Thyroid gland (tissue), 4 donors: ENCODE results near the gene CPA1.

Experiments
- POLR2A ChIP-seq, 2 donors: fragments of 450-650 bp; IDR thresholded peaks; one replicate each; pipeline ENCODE4 v1.6.1; 2017; ENCODE audit warnings: antibody characterized with exemption in 2 of 2, mild to moderate bottlenecking in 2 of 2, moderate library complexity in 1 of 2
- TF ChIP-seq, protein P1 (sequence below), 6 experiments: fragments of 200-600 bp in 3 of 6; fragments of 450-650 bp in 3 of 6; sonication (generic) in 3 of 6; IDR thresholded peaks; one replicate each; pipeline ENCODE4 v1.5.1; 2016 to 2019; ENCODE audit warnings: antibody characterized with exemption in 6 of 6, mild to moderate bottlenecking in 2 of 6, inconsistent platforms in 1 of 6, moderate library complexity in 1 of 6

DNA sequence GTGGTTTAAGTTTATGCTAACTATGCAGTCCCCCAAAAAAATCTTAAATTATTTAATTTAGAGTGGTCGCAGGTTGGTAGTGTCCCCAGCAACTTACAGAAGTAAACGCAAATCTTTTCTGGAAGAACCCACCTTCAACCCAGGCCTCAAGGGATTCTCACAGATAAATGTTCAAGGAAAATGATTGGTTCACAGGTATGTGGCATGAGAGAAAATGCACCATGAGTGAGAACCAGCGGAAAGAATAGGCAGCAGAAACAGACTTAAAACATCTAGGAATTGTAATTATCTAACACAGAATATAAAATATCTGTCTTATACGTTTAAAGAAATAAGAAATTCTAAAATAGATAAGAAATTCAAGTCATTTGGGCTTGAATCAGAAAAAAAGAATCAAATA is 38.4 kb upstream of the CPA1 start:
- TF ChIP-seq, protein P1, sequence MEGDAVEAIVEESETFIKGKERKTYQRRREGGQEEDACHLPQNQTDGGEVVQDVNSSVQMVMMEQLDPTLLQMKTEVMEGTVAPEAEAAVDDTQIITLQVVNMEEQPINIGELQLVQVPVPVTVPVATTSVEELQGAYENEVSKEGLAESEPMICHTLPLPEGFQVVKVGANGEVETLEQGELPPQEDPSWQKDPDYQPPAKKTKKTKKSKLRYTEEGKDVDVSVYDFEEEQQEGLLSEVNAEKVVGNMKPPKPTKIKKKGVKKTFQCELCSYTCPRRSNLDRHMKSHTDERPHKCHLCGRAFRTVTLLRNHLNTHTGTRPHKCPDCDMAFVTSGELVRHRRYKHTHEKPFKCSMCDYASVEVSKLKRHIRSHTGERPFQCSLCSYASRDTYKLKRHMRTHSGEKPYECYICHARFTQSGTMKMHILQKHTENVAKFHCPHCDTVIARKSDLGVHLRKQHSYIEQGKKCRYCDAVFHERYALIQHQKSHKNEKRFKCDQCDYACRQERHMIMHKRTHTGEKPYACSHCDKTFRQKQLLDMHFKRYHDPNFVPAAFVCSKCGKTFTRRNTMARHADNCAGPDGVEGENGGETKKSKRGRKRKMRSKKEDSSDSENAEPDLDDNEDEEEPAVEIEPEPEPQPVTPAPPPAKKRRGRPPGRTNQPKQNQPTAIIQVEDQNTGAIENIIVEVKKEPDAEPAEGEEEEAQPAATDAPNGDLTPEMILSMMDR (IDR thresholded peaks at IDR 0.05), result no peak
- no peak for TF ChIP-seq POLR2A (IDR thresholded peaks at IDR 0.05)
